Measurements from ENCODE around the gene FAM8A1.

The FAM8A1 gene

DNA sequence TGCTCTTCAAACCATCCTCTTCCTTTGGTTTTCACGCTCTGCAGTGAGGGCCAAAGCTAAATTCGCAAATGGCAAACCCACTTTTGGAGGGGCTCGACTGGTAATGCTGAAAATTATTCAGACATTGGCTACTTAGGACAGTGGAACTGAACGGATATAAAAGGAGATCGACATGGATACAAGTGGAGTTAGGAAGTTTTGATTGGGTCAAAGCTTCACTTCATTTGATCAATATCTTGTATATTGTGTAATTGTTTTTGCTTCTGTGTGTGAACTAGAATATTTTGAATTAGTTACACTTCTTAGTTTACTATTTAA, 1.2 kb downstream of the FAM8A1 start:
- no peak for DNase-seq (ENCODE audit: low spot score)

DNA sequence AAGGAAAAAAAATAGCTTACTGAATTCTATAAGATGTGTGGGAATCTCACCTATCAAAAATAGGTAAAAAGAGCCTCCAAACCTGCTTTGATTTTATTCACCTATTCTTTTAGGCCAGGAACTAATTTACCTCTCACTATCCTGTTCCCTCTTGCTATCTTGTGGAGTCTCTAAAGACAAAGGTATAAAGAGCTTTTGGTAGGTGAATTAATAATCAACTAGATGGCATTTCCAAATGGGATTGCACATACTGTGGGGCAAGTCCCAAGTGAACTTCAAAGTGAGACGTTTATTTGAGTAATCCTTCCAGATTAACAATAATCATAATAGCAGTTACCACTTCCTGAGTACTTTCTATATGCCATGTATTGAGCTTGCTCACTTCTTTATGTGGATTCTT, 2.8 kb downstream of the FAM8A1 start:
- DNase-seq (ENCODE audit: low spot score), result no peak

DNA sequence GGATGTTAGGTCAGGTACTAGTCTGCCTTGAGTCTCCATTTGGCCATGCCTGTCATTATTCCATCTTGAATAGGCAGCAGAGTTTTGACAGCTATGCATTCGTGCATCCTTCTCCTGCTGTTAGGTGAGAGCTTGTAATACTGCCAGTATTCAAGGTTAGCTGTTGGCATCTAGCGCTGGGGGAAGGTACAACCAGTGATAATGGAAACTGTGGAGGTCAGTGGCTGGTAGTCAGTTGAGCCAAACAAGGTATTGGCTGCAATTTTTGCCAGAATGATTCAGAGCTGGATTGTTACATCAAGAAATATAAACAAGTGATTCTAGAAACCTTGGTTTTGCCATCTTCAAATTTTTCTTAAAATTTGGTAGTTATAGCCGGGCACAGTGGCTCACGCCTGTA, 6.5 kb downstream of the FAM8A1 start:
- DNase-seq (ENCODE audit: low spot score), result no peak

DNA sequence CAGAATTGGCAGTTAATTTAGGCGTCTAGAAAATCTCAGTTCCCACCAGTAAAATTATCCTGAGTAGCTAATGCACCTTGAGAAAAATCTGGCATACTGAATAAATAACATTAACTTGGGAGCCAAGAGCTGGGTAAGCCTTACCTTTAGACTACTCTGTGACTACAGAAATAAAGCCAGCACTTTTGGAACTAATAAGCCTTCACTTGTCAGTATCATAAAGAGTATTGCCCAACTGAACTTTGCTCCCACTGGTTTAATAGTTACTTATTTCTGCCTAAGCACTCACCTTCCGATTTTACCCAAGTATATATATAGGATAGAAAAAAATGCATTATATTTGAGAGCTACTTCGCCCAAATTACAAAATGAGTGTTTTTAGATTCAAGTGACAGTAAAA, 10.7 kb downstream of the FAM8A1 start:
- no peak for DNase-seq (ENCODE audit: low spot score)

DNA sequence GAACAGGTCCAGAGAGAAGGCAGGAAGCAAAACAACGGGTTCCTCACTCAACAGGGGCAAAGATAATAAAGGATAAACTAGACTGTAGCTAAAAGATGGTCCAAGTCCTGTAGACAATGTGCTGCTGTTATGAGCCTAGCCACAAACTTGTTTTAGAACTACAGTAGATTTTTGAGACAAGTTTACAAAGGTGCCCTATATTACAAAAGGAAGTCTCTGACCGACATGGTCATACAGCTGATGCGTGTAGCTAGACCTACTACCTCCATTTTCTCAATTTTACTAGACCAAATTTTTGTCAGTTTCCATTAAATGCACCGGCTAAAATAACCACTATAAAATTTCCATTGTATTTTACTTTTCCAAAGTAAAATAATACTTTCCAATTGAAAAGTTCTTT, 11.9 kb downstream of the FAM8A1 start:
- no peak for DNase-seq (ENCODE audit: low spot score)

DNA sequence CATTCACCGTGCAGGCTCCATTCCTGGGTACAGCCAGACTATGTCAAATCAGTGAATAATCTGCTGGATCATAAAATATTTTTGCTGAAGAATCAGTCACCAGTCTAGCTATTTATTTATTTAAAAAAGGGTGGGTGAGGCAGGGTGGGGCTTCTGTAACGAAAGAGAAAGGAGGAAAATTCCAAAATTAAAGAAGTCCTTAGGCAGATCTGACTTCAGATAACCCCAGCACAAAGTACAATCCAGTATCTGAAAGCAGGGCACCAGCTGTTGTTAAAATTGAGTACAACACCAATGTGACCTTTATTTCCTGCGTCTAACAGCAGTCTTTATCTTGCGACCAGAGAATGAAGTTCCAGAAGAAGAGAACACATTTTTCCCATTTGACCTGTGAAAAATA, 15.7 kb downstream of the FAM8A1 start:
- no peak for DNase-seq (ENCODE audit: low spot score)

DNA sequence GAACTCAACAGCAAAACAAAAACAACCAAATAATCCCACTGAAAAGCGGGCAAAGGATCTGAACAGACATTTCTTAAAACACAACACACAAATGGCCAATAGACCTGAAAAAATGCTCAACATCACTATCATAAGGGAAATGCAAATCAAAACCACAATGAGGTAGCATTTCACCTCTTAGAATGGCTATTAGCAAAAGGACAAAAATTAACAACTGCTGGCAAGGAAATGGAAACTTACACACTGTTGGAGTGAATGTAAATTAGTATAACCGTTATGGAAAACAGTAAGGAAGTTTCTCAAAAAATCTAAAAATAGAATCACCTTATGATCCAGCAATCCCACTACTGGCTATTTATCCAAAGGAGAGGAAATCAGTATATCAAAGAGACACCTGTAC, 20.9 kb downstream of the FAM8A1 start:
- no peak for DNase-seq (ENCODE audit: low spot score)

DNA sequence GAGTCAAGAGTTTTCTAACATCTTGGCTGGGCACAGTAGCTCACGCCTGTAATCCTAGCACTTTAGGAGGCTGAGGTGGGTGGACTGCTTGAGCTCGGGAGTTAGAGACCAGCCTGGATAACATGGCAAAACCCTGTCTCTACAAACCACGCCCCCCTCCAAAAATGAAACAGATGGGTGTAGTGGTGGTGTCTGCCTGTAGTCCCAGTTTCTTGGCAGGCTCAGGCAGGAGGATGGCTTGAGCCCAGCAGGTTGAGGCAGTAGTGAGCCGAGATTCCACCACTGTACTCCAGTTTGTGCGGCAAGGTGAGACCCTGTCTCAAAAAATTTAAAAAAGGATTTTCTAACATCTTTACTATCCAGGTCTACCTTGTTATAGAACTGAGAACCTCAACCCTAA, 22.0 kb downstream of the FAM8A1 start:
- no peak for DNase-seq (ENCODE audit: low spot score)

DNA sequence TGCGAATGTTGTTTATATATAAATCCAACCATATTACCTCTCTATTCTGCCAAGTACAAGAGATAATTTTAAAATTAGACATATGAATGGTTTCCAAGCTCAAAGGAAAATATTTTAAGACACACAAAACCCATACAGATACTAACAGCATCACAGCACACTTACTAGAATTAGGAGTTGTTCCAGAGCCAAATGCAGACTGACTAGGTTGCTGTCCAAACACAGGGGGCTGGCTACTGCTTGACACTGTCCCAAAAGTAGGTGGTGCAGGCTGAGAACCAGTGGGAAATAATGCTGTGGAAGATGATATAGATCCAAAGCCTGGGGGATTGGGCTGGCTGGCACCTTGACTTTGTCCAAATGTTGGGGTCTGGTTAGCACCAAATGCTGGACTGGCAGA, 24.3 kb downstream of the FAM8A1 start:
- no peak for DNase-seq (ENCODE audit: low spot score)

DNA sequence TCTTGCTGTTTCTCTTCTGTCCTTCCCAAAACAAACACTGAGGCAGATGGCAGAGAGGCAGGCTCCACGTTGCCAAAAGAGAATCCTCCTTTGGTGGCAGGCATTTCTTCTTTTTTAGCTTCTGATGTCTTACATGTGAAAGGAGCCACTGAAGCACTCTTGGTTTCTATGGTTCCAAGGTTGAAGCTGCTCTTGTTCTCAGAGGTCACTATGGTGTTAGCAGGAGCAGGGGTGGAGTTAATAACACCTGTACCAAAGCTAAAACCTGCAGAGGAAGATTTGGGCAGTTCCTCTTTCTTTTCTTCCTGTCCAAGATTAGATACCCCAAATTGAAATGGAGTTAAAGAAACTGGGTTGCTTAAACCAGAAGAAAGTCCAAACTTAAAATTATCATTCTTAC, 28.8 kb downstream of the FAM8A1 start:
- DNase-seq (ENCODE audit: low spot score), result no peak

DNA sequence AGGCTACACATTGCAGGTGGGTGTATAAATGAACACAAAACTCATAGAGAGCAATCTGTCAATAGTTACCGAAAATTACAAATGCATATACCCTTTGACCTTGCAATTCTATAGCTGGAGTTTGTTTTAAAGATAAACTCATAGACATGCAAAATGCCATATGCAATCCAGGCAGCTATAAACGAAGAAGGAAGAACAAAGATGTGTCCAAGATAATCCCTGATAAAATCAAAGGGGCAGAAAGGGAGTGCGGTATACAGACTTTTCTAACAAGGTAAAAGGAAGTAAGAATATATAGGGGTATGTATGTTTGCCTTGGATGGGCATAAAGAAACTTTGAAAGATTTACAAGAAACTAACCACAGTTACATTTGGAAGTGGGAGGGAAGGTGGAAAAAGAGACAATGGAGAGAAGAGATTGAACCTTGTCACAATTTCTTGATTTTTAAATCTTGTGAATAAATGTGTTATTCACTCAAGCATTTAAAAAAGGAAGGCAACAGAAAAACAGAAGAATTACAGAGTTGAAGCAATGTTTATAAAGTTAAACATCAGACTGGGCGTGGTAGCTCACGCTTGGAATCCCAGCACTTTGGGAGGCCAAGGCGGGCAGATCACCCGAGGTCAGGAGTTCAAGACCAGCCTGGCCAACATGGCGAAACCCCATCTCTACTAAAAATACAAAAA, 29.9 kb downstream of the FAM8A1 start:
- DNase-seq (ENCODE audit: low spot score), result no peak

DNA sequence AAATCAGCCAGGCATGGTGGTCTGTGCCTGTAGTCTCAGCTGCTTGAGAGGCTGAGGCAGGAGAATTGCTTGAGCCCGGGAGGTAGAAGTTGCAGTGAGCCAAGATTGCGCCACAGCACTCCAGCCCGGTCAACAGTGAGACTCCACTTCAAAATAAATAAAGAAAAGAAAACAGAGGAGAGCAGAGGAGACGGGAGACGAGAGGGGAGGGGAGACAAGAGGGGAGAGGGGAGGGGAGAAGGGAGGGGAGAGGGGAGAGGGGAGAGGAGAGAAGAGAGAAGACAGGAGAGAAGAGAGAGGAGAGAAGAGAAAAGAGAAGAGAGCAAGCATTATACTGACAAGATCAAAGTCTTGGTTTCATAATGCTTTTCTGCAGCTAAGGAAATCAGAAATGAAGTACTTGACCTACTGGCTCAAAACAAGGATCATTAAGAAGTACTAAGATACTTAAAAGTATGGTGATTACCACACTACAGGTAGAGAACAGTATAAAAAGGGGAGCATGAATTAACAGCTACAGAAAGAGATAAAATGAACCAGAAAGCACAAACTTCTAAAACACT, 30.5 kb downstream of the FAM8A1 start:
- DNase-seq (ENCODE audit: low spot score), result no peak

DNA sequence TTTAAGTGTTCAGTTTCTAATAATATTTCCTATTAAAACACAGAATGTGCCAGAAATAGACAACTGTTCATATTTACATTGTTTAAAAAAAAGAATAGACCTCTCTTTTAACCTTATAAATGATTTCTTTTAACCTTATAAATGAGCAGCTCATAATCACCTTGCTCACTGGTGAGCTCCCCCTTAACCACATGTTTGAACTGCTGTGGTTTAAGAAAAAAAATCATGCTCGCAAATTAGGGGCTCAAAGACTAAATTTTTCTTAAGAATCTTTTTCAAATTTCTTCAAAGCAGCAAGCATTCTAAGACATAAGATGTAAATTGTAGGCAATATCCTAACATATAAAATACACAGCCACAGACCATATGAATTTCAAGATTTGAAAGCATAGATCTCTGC, 32.8 kb downstream of the FAM8A1 start:
- DNase-seq (ENCODE audit: low spot score), result no peak

DNA sequence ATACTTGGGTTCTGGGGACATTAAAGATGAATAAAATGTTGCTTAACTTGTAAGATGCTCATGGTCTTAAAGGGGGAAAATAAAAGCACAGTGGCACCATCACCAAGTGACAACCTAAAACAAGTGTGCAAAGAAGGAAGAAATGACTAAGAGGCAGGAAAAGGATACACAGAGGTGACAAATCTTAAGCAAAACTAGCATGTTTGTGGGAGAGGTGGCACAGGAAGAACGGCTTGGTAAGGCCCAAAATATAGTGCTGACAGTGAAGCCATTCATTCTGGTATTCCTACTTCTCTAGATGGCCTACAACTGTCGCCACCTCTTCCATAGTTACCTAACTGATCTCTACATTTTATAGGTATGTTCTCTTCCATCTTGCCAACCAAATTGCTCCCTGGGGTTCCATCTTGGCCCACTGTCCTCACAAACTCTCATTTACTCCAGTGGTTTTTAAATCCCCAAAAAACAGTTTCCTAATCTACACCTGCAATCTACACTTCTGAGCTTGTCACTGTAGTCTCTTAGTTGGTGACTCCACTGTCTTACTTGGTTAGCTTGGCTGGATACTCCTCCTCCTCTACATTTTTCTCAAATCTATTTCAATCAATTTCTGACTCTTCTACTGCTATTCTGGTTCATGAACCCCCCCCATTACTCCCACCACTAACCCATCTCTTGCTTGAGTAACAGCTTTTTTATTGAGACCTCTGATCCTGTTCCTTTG, 33.5 kb downstream of the FAM8A1 start:
- DNase-seq (ENCODE audit: low spot score), result no peak

DNA sequence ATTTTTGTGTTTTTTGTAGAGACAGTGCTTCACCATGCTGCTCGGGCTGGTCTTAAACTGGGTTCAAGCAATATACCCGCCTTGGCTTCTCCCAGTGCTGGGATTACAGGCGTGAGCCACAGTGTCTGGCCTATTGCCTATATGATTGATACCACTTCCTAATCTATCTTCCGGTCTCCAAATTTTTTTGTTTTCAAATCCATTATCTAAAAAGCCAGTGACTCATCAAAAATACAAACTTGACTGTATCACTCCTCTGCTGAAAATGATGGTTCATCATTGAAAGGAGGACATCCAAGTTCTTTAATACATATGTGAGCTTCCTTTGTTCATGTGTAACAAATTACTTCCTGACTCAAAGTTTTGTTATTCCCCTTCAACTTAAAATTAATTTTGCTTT, 35.5 kb downstream of the FAM8A1 start:
- no peak for DNase-seq (ENCODE audit: low spot score)

DNA sequence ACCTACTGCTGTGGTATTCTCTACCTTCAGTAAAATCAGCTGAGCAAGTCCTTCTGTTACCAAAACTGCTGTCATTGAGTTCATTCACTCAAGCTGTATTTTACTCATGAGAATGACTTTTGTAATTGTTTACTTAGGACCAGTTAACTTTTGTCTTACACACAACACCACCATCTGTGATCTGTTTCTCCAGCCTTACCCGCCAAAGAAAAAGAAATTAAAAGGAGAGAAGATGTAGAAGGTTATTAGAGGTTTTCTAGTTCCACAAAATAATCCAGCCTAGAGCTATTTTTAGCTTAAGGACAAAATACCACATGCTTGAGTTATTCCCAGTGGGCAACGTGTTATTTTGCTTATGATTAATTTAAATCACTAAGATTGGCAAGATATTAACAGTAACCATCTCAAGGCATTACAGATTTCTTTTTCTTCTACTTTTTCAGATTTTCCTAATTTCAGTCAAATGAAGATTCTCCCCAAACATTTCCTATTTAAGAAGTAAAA, 38.2 kb downstream of the FAM8A1 start:
- DNase-seq (ENCODE audit: low spot score), result no peak

DNA sequence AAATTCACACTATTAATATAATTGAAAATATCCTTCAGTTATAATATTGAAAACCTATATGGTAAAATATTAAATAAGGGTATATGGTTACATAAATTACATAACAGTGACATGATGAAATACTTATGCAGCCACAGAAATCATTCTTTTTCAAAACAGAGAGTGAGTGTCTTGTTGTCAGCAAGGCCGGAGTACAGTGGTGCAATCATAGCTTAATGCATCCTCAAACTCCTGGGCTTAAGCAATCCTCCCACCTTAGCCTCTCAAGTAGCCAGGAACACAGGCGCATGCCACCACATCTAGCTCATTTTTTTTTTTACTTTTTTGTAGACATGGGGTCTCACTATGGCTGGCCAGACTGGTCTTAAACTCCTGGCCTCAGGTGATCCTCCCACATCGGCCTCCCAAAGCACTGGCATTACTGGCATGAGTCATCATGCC, 40.4 kb downstream of the FAM8A1 start:
- DNase-seq (ENCODE audit: low spot score), result no peak

DNA sequence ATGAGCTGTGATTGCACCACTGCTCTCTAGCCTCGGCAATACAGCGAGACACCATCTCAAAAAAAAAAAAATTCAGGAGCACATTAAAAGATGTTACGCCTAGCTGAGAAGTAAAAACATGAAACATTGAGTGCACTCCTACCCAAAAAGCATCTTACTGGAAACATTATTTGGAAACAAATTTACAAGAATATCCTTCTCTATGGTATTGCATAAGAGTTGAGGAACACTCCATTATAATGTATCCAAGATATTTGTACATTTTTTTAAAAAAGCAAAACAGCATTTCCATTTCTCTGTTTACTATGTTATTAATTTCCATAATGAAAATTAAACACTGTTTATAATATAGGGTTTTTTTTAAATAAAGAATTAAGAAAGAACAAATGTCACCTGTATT, 48.6 kb downstream of the FAM8A1 start:
- DNase-seq (ENCODE audit: low spot score), result no peak

DNA sequence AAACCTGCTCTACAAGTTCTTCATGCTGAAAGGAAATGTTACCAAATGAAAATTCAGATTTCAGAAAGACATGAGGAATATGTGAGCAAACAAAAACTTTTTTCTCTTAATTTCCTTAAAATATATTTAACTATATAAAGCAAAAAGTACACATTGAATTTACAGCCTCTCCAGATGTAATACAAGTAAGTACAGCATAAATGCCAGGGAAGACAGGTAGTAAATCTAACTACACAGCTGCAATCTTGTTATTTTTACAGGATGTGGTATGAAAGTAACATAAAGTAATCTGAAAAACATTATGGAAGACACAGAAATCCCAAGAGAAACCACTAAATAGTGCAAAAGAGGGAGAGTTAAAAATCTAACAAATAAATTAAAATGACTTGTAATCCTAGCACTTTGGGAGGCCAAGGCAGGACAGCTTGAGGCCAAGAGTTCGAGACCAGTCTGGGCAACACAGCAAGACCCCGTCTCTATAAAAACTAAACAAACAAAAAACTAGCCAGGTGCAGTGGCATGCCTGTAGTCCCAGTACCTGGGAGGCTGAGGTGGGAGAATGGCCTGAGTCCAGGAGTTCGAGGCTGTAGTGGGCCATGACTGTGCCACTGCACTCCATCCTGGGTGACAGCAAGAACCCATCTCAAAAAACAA, 50.7 kb downstream of the FAM8A1 start:
- DNase-seq (ENCODE audit: low spot score), result no peak

DNA sequence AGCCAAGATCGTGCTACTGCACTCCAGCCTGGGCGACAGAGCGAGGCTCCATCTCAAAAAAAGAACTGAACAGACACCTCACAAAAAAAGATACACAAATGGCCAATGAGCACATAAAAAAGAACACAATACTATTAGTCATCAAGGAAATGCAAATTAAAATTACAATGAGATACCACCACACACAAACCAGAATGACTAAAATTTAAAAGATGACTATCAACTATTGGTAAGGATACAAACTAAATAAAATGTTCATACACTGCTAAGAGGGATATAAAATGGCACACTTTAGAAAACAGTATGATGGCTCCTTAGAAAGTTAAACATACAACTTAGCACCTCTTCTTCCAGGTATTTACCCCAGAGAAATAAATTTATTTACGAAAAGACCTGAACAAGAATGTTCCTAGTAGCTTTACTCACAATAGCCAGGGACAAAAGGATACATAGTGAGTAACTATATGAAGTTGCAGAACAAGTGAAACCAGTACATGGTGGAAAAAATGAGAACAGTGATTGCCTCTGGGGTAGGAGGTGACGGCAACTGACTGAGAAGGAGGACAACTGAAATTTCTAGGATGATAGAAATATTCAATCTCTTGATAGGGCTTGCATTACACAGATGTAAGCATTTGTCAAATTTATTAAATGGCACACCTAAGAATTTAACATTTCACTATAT, 53.2 kb downstream of the FAM8A1 start:
- DNase-seq (ENCODE audit: low spot score), result no peak

DNA sequence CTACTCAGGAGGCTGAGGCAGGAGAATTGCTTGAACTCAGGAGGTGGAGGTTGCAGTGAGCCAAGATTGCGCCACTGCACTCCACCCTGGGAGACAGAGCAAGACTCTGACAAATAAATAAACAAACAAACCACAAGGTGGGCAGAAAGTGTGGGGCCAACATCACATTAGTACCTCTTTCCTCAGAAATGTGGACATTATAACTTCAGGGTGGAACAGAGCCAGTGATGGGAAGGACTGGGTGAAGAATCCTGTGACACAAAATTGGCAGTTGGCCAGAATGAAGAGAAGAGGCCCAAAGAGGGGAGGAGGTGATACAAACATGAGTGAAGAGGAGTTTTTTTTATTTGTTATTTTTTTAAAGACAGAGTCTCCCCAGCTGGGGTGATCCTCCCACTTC, 56.0 kb downstream of the FAM8A1 start:
- no peak for DNase-seq (ENCODE audit: low spot score)

DNA sequence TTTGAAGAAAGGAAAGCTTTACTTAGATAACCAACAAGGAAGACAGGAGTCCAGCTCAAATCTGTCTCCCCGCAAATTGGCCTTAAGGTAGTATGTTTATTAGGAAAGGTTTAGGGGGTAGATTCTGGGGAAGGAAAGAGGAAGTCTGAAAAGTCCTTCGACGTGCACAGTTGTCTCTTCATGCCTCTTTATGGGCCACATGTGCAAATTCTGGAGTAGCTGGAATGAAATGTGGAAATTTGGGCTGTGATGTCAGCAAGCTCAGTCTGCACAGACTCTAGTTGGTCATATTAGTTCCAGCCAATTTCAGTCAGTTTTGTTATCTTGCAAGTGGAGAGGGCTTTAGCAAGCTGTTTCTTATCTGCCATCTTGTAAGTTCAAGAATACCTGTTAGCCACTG, 56.5 kb downstream of the FAM8A1 start:
- DNase-seq (ENCODE audit: low spot score), result no peak

All from LoVo (cell line).